GM18909 (cell line): Measurements from ENCODE around the gene MLIP.

ENCODE experiments used
- ATAC-seq: cut with Tn5 transposase; IDR thresholded peaks from one replicate; pipeline ENCODE4 v1.9.1; 2021; ENCODE audit warnings: mild to moderate bottlenecking; ENCODE audit not compliant: unreplicated experiment, poor library complexity

The MLIP gene

DNA sequence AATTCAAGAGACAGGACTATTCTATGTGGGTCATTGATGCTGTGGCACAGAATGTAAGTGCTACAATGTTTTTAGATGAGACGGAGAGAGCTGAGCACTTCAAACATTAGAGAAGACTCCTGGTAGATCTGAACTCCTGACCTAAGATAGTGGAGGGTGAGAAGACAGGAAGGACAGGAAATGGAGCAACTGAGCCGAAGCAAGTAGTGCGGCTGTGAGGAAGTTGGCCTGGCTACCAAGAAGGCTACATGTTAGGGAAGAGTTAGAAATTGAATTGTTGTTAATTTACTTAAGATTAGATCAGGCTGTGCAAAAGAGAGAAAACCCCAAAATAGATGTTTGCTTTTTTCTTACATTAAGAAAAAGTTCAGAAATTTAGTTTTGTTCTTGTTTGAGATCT, 14.4 kb upstream of the MLIP start:
- ATAC-seq, result no peak

DNA sequence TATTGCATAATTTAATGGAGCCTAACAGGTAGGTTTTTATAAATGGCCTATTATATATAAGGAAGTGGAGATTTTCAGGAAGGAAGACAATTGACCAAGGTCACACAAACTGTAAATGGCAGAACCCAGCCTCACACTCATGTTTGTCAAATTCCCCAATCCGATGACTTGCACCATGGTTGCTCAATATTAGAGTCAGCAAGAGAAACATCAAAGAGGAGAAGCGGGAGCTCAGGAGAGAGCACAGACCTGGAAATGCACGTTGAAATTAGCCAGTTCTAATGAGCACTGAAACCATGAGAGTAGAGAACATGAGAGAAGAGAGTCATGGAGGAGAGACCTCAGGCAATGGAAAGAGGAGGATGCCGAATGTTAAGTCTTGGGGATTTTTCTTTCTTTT, 13.5 kb upstream of the MLIP start:
- ATAC-seq, result no peak

DNA sequence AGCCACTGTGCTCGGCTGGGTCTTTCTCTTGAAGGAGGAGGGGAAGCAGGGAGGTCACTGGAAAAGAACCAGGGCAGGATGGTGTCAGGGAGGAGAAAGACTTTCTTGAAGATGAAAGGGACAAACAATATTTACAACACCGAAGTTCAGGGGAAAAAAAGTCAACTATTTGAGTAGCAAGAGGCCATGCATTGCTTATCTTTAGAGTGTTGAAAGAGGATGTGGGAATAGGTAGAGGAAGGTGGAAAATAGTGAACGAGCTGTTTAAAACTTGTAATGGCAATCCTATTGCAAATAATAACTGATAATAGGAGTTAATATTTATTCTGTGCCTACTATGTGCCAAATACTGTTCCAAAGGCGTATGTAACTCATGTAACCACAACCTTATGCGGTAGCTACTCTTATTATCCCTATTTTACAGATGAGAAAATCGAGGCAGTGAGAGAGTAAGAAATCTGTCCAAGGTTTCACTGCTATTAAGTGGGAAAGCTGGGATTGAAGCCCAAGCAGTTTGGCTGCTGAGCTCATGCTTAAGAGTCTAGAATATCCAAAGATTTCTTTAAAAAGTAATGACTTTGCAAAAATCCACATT, 12.7 kb upstream of the MLIP start:
- ATAC-seq, result no peak

DNA sequence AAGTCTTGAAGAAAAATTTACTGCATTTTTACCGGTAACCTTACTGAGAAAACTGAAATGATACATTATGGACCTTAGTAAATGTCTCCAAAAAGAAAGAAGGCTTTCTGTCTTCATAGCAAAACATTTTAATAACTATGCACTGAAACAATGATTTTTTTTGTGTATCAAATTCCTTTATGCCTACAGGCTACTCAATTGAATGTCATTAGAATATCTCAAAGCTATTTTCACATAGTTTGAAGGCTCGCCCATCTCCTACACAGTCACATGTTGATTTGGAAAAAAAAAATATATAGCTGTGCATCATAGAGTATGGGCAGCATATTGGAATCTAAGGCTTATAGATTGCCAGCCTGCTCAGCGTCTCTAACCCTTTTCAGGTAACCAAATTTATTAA, 12.0 kb upstream of the MLIP start:
- ATAC-seq, result no peak

DNA sequence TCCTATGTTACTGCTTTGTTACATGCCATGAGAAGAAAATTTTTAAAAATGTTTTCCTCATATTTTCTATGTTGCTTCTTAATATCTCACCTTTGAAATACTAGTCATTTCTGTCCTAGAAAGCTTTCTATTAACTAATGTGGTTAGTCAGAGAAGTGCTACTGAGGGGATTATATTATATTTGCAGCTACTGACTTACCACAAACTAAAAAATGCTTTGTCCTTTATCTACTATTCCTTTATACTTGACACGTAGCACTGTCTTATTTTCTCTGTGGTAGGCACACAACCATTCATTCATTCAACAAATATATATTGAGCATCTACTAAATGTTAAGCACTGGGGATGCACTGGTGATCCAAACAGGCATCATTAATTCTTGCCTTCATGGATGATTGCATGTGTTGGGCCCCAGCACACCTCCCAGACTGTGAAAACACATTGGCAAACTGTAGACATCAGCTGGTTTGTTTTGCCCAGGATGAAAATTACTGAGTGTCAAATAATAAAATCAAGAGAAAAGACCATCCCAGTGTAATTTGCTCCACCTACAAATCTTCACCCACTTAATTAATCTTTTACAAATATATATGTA, 10.7 kb upstream of the MLIP start:
- peak; percentile 95 for ATAC-seq

DNA sequence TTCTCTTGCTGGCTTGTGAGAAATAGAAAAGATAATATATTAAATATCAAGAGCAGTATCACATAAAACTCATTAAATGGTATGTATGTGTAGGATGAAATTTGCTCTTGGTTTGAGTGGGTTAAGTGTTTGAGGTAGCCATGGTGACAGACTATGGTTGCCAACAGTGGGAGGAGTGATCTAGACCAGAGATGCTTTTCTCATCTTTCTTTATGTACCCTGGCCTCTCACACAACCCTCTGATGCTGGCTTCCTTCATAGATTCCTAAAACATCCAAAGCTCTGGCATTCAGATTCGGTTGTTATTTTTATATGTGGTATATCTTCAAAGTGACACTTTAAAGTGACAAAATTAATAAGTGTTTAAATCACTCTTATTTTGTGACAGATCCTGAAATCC, 9.0 kb upstream of the MLIP start:
- ATAC-seq, result no peak

DNA sequence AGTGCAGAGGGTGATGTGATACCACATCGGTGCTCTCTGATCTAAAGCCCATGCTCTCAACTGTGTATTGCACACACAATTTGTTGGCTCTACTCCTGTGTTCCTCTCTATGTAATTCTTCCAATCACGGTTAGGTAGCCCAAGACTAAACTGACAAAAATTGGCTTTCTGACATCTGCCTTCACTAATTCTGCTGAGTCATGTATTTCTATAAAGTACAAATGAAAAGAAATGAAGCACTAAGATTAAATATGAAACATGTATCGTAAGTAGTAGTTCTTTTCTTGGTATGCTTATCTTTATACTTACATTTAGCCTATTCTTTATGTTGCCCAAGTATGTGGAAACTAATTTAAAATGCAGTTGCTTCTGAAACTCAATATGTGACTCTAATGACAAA, 7.7 kb upstream of the MLIP start:
- no peak for ATAC-seq

DNA sequence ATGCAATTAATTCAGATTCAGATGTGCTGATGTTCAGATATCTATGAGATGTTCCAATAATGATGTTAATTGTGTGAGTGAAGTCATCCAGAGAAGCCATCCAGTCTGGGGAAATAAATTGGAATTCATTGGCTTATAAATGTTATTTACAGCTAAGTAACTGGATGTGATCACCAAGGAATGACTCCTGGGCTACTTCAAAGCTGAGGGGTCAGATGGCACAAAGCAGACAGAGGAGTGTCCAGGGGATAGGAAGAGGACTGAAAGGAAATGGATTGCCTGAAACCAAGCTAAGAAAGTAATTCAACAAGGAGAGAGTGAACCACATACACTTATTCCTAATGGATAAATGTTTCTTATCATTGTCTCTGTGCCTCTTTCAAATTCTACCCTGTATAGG, 4.5 kb upstream of the MLIP start:
- ATAC-seq, result no peak

DNA sequence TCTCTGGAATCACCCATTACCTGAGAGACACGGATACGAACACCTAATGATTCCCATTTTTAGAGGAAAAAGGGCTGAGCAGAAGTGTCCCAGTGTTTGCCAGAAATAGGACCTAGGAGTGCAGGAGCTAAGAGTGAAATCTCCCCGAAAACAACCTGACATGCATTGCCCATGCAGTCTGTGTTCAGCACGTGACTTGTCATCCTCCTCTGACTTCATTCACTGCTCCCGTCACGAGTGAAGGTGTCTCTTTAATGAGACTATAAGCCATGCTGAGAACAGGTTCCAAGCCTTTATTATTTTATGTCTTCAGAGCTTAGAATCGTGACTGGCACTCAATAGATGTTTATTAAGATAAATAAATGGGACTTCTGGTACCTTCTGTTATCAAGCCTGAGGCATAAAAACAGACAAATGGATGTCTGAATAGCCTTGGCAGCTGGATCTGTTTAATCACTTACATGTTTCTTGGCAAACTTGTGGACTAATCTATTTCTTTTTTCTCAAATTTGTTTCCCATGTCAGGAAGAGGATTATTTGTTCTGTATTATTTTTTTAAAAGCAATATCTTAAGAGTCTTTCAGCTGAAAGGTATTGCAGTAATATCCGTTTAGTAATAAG, 3.7 kb upstream of the MLIP start:
- ATAC-seq, result no peak

DNA sequence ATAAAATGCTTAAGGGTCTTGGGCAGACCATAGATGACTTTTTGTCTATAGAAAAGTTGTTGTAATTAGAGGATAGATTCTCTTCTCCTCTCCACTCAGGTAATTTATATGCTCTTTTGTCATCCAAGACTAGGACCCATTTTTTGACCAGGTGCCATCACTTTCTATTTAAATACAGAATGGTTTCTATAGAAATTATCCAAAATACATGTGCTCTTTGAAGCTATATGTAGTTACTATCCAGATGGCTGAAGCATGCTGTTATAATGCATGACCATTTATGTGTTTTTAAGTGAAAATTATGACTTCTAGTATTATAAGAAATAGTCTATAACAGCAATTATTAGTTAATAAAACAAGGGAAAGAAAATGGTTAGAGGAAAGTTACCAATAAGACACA, 3.0 kb upstream of the MLIP start:
- no peak for ATAC-seq

DNA sequence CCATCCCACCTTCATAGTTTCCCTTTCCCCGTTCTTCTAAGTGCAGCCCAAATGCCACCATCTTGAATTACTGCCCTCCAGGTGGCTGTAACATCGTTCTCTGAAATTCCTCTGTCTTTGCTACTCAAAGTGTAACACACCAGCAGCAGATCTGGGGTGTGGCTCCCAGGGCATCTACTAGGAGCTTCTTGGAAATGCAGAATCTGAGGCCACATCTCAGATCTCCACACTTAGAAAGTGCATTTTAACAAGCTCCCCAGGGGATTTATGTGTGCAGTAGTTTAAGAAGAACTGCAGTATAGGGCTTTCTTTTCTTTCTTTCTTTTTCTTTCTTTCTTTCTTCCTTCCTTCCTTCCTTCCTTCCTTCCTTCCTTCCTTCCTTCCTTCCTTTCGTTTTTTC, 1.7 kb upstream of the MLIP start:
- ATAC-seq, result no peak

DNA sequence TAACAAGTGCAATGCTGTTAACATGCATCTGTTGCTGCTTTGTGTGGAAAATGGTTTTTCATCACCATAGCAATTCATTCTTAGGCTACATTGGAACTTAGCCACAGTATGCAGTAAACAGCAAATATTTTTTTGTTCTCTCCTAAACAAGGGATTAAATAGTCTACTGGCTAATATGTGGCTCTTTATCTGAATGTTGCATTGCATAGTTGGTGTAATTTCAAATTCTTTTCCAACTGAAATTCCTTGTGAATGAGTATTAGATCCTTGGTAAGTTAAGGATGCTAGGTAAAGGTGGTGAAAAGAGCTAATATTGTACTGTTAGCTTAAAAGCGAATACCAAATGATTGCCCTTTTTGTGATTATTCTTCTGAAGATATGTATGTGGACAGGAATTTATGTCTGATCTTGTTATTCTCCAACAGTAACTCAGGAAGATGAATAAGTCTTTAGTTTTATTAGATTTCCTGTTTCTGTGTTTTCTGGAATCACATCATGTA, 958 bp downstream of the MLIP start:
- ATAC-seq, result no peak

DNA sequence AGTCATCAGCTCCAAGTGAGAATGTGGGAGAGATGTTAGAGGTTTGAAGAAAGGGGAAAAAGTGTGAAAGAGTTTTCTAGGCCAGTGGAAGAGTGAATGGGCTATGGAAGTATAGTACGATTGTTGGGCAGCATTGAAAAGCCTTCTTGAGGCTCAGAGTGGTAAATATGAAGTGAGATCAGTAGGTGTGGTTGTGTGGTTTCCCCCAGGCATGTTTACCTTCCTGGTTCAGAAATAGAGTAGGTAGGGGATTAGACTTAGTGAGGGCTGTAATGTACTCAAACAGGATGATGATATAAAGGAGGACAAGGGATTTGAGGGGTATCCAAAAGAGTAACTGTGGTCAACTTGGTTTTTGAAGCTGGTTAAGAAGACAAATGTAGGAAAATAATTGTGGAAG, 3.7 kb downstream of the MLIP start:
- ATAC-seq, result no peak

DNA sequence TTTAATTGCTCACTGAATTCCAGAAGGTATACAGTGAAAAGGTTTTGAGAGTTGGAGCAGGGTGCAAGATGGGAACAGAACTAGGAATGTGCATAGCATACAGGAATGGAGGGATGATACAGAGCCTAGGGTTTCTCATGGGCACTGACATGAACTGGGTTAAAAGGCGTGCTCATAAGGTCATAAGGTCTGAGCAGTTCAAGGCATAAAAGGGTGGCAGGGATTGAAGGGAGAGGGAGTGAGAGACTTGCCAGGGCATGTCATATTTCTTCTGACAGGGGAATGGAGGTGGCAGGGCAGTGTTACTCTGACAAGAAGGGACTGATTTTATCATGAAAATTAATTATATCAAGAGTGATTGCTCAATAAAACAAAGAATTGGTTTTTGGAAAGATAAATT, 4.7 kb downstream of the MLIP start:
- no peak for ATAC-seq

DNA sequence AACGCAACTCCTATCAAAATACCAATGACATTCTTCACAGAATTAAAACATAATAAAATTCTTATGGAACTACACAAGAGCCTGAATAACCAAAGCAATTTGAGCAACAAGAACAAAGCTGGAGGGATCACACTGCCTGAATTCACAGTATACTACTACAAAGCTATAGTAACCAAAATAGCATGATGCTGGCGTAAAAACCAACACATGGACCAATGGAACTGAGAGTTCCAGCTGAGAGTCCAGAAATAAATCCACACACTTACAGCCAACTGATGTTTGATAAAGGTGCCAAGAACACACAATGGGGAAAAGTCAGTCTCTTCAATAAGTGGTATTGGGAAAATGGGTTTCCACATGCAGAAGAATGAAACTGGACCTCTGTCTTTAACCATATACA, 6.9 kb downstream of the MLIP start:
- no peak for ATAC-seq

DNA sequence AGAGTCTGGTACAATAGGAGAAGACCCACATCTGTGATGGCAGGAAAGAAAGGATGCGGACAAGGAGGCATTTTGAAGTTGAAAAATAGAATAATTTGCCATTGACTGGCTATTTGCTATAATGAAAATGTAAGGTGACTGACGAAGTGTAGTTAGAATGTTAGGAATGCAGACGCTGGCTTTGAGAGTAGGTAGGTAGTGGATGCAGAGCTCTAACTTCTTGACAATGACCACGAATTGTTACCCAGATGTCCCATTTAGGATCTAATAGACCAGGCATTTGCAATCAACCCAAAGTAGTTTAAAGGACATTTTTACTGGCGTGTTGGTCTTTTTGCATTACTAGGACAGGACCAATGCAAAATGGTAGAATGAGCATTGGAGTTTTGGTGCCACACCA, 14.2 kb downstream of the MLIP start:
- ATAC-seq, result no peak

DNA sequence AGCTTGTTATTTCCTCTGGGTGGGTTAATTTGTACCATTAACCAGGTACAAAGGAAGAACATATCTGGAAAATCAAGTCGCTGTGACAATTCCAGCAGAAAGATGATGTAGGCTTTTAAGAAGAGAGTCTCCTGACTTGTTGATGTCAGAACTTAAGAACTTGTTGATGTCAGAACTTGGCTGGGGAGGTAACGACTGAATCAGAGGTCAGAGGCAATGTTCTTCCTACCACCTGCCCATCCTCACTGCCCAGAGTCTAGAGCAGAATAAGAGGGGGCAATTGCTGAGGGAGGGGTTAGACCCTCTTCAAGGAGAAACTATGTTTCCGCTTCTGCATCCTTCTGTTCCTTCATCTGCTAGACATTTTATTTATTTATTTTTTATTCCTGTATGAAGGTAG, 18.9 kb downstream of the MLIP start:
- no peak for ATAC-seq

DNA sequence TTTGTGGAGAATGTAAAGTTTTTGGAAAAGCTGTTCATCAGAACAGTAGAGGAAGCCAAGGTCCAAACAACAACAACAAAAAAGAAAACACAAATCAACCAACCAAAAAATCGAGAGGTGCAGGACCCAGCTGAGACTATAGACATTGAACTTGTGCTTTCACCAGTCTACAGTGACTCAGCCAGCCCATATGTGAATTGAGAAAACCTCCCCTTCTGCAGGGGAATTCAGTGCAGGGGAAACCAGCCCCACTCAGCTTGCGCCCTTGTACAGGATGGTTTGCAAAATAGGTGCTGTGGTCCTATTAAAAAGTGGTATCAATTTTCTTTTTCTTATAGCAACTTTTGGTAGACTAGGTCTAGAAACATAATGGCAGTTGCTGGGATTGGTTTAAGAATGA, 21.3 kb downstream of the MLIP start:
- no peak for ATAC-seq

DNA sequence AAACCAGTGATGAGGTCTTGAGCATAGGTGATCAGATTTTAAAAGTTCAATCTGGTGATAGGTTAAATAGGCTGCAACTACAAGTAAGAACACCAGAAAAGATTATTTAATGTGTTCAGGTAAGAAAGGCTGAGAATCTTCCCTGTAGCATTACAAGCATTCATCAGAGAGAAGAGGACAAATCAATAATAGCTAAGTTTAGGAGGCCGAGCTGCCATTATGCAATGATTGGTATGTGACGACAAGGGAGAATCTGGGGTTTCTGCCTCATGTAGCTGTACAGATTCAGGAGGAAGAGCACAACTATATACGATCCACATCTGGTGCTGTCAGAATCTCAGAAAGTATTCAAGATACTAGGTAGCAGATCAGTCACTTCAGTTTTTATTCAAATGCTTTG, 21.9 kb downstream of the MLIP start:
- ATAC-seq, result no peak

DNA sequence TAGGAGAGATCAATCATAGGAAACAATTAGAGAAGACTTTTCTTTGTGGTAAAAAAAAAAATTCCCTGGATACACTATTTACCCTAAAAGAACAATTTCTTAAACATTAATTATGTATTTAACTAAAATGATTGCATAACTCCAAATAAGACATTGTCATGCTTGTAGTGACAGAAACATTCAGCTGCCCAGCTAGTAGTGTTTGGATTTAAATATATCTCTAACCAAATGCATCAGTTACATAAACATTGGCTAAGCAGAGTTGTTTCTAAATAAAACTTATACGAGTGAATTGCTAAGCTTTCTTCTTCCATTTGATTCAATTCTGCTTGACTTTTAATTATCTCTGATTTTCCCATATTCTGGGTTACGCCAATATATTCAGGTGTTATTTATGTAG, 23.7 kb downstream of the MLIP start:
- no peak for ATAC-seq

DNA sequence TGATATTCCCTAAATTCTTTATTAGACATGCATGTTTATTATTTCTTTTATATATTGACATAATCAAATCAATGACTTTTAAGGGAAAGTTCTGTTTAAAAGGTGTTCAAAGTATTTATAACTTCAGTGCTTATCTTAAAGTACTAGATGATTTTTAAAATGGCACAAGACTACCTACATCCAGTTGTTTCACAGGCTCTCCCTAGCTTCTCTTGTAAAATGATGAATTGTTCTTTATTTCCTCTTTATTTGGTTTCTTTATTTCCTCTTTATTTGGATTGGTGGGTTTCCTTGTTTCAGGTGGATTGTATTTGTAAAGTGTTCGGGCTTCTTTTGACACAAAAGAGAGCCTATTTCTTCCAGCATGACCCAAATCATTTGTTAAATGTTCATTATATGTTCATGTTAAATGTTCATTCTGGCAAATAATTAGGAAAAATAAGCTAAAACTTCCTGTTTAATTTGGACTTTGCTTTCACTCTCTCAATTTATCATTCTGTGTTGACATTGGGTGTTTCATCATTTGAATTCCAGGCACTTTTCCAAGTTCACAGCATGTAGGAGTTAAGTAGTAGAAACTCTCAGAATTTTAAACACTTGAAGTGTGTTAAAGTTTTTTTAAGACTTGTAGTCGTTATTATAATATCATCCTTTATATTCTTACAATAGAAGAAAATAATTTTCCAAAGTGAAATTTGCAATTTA, 24.6 kb downstream of the MLIP start:
- no peak for ATAC-seq

DNA sequence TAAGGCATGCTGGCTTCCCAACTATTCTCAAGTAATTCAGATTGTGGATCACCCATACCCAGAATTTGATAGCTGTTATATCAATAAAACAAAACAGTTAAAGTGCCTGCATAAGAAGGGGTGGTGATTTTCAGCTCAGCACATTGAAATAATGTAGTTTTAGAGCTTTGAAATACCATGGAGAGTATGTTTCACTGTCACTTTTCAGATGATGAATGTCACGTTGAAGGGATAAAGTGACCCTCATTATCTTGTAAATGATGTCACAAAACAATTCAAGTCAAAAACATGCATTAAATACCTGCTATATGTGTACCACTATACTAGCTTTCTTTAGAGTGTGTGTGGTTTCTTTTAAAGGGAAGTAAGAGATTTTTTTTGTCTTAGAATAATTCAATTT, 27.6 kb downstream of the MLIP start:
- ATAC-seq, result no peak
